LNCAP (cell line): ENCODE measurements around the gene PRRX2.

ENCODE experiments used
- TF ChIP-seq, protein P1 (sequence below): fragments of 450-650 bp; IDR thresholded peaks from 2 replicates; pipeline ENCODE4 v1.5.1; 2017; ENCODE audit warnings: mild to moderate bottlenecking

Gene PRRX2

DNA sequence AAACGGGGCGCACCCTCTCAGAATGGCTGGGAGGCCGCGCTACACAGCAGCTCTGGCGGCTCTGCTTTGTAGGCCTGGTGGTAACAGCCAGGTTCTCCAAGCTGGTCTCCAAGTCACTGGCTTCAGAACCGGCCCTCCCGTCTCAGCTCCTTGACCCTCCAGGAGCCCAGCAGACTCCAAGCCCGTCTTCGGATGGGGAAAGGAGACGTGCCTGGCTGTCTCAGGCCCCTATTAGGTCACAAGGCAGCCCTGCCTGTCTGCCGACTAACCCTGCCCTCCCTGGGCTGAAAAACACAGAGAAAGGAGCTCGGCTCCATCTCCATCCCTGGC is 25.7 kb upstream of the PRRX2 start:
- TF ChIP-seq, protein P1, sequence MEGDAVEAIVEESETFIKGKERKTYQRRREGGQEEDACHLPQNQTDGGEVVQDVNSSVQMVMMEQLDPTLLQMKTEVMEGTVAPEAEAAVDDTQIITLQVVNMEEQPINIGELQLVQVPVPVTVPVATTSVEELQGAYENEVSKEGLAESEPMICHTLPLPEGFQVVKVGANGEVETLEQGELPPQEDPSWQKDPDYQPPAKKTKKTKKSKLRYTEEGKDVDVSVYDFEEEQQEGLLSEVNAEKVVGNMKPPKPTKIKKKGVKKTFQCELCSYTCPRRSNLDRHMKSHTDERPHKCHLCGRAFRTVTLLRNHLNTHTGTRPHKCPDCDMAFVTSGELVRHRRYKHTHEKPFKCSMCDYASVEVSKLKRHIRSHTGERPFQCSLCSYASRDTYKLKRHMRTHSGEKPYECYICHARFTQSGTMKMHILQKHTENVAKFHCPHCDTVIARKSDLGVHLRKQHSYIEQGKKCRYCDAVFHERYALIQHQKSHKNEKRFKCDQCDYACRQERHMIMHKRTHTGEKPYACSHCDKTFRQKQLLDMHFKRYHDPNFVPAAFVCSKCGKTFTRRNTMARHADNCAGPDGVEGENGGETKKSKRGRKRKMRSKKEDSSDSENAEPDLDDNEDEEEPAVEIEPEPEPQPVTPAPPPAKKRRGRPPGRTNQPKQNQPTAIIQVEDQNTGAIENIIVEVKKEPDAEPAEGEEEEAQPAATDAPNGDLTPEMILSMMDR = no peak

DNA sequence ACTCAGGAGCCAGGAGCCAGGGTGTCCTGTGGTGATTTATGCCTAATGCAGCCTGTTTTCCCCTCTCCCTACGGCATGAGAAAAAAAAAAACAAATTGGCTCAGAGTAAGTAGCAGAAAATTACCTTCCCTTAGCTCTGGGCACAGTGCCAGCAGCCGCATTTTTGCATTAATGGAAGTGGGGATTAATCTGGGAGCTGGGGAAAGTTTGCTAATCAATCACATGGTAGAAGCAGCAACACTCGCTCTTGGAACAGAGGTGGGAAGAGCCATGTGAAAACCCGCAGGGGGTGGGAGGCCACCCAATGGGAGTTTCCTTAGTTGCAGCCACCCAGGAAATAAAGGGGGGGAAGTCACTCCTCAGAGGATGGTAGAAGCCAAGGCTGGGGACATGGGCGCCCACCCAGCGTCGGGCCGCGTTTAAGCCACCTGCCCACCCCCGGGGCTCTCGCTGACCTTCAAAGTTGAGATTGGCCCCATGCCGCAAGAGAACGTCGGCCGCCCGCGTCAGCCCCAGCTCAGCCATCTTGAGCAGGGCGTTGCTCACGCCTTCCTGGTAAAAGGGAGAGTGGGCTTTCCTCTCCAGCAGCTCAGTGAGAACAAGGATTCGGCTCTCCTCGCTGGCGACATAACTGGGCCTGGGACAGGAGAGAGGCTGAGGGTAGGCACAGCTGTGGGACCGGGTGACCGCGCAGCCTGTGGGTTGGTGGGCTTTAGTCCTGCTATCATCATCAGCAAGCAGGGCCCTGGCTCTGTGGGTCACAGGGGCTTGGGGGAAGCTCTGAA is 25.2 kb upstream of the PRRX2 start:
- TF ChIP-seq, protein P1 = no peak

DNA sequence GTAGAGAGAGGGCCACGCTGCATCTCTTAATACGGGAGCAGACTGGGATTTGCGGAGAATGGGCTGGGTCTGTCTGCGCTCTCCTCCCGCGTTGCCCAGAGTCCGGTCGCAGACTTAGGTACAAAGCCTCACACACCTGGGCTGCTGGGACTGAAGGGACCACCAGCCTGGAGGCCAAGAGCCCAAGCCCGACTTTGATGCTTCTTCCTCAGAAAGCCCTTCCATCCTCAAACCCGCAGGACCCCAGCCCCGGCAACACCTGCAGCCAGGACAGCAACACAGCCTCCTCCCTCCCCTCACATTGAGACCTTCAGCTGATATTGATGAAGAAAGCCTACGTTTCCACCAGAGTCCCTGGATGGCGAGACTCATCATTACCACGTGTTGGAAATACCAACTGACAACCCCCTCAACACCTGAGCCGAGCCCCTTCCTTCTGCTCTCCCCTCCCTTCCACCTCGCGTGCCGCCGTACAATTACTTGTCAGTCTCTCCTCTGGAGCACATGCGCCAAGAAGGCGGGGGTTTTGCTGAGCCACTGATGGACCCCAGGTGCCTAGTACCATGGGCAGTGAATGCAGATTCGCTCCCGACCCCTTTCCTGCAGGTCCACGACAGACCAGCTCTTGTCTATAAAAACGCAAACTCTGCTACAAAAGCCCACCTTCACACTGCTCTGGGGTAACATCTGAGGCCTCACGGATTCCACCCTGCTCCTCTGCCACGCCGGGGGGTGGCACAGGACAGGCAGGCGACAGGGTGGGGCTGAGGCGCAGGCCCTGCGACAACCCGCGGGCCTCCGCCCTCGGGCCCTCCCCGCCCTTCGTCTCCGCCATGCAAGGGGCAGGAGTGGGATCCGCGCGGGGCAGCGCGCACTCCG is 24.3 kb upstream of the PRRX2 start:
- TF ChIP-seq, protein P1 = no peak

DNA sequence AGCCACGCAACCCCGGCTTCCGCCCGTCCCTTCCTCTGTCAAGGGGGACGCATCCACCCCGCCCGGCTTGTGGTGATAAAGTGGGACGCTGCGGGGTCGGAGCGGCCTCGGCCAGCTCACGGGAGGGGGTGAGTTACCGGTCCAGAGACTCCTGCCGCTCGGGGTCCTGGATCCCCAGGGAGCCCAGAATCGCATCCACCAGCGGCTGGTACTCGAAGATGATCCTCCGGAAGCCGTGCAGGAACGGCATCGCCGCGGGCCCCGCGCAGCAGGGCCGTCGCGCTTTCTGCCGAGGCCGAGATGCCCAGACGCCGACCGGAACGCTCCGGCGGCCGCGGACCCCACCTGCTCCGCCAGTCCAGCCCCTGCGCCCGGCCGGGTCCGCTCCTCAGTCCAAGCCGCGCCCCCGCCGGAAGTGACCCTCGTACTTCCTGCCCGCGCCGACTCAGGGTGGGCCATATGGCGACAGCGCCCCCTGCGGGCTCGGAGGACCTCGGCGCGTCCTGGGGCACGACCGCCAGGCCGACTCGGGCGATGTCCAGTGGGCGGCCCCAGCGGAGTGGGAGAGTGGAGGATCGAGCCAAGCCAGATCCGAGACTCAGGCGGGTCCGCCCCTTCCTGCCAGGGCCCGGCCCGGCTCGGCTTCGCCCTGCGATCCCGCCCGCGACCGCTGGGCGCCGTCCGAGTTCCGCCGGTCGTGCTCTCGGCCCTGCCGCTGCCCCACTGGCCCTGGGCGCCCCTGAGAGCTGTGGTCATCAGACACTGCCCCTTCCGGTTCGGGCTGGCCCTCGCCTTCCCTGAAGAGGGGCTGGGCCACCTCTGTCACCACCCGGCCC is 23.5 kb upstream of the PRRX2 start, which contains the start of gene ASB6:
Gene ASB6 (minus strand): TSS at position 402 of the 836 bp plus-strand sequence. CDS start 152 bp downstream, at position 250.
- TF ChIP-seq, protein P1 = peak; percentile 100

DNA sequence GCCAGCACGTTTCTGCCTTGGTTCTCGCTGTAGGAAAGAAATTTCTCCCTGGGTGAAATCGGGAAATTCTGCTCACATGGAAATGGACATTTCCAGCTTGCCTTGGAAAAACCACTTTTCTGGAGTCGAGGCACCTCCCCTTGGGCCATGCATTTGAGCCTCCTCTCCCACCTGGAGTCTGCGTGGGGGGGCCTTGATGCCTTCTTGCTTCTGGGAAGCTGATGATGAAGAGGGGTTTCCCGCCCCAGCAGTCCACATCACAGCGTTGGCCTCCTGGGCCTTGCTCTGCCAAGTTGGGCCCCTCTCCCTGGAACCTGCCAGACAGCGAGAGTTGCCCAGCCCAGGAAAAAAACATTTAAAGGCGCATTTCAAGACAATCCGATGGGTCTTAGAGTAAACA is 21.7 kb upstream of the PRRX2 start:
- TF ChIP-seq, protein P1 = no peak

DNA sequence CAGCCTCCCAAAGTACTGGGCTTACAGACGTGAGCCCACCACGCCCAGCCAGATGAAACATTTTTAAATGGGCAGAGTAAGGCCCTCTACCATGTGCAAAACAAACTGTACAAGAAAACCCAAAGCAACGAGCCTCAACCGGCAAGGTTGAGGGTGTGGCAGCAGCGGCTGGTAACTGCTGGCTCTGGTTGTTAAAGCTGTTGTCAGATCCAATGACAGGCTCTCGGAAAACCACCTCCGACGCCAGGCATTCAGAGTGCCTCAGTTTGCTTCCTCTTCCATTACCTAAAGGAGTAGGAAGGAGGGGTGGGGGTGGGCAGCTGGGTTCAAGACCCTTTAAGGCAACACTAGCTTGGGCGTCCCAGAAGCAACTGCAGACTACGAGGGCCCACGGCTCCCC is 21.1 kb upstream of the PRRX2 start:
- TF ChIP-seq, protein P1 = no peak

DNA sequence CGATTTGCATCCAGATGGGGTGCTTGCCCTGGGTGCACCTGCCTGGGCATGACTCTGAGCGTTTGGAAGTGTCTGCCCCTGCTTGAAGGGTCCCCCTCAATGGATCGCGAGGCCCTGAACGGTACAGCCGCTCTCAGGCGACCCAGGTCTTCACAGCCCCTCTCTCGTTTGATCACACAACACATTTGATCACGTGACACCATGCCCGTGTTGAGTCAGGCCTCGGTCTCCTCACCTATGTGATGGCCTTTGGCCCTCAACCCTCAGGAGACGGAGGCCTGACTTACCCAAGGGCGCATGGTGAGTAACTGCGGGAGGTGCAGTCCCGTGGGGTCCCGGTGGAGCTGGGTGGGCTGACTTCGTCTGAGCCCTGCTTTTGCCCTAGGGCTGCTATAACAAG is 20.5 kb upstream of the PRRX2 start:
- TF ChIP-seq, protein P1 = no peak
